Muscle of arm (tissue), 12 donors: Measurements from ENCODE around the gene RPH3AL. TPM values are rescaled to one million over a fixed set of nuclear protein-coding genes. Genes with fewer than 3 reads are reported as not detected.

Source experiments
- DNase-seq: peaks from one replicate; pipeline ENCODE4 v3.0.0-alpha.2; 2013
- polyA plus RNA-seq, 12 donors: library from polyadenylated mRNA; unstranded; fragments of 120-200 nt; gene quantifications; one replicate each; pipeline ENCODE4 v1.2.1, GENCODE V29; 2013; ENCODE audit not compliant: insufficient read length in 12 of 12

RPH3AL gene
- polyA plus RNA-seq, 12 donors, result 2.5 to 16.6 (median 4.4) TPM; not detected in 1

GRCh38 chr17:301681-302299, 50.8 kb downstream of the RPH3AL start:
- DNase-seq, result peak; percentile 52

DNA sequence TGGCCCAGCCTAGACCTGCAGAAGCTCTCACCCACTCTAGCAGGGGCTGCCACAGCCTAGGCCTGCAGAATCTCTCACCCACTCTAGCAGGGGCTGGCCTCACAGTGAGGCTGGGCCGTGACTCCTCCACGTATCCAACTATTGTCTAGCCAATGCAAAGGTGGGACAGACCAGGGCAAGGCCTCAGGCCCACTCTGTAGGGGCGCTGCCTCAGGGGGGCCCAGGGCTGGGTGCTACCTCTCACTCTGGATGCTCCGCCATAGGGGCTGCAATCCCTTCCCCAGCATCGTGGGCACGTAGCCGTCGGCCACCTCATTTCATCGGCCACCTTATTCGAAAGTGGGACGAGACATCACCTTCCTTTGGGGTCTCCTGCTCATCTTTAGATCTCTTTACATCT, 51.7 kb downstream of the RPH3AL start:
- DNase-seq, result no peak

GRCh38 chr17:299546-299945, 53.1 kb downstream of the RPH3AL start:
- no peak for DNase-seq

DNA sequence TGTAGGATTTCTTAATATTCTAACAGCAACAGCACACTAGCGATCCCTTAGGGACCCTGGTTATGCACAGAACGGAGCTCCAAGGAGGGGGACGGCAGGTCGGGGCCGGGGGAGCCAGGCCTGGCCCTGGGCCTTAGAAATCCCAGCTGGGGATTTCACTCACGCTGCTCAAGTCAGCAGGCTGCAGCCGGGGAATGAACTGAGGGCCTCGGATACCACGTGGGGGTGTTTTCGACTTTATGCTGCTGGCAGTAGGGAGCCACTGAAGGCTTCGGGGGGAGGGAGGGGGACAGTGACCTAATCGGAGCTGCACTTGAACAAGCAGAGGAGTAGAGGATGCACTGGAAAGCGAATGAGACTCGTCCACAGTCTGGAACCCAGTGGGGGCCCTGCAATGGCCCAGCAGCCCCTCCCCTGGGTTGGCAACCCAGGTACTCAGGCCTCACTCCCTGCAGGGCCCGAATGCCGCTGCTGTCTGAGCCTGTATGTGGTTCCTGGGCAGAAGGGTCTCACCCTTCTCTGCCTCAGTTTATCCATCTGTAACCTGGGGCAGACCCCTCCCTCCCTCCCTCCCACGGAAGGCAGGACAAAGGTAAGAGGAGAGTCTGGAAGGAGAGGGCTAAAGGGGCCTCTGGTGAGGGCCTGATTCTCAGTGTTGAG, 53.7 kb downstream of the RPH3AL start:
- peak; percentile 53 for DNase-seq

GRCh38 chr17:297758-298157, 54.8 kb downstream of the RPH3AL start:
- DNase-seq, result no peak

DNA sequence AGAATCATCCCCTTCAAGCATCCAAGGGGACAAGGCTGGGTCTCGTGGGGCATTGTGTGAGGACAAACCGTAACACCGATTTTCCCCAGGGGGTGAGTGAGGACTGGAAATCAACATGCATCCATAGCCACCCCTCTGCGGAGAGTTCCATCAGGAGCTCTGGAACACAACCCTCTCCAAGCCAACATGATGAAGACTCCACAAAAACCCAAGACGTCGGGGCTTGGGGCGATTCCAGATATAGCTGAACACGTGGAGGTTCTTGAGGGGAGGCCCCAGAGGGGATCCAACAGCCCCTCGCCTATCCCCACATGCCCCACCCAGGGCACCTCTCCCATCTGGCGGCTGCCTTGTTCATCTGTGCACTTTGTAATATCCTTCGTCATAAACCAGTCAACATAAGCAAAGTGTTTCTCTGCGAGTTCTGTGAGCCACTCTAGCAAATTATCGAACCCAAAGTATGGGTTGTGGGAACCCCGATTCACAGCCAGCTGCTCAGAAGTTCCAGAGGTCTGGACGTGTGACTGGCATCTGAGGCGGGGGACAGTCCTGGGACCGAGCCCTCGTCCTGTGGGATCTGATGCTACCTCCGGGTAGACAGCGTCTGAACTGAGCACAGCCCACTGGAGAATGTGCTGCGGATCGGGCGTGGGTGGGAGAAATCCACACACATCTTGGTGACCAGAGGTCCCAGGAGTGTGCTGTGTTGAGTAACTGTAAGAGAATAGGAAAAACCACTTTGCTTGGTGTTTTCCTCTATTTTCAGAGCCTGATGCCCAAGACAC, 55.5 kb downstream of the RPH3AL start:
- DNase-seq, result no peak

- DNase-seq, result peak; percentile 26
Measured at GRCh38 chr17:296379-296778, 56.2 kb downstream of the RPH3AL start.

GRCh38 chr17:292531-293382, 59.9 kb downstream of the RPH3AL start:
- DNase-seq, result no peak

GRCh38 chr17:292016-292415, 60.6 kb downstream of the RPH3AL start:
- no peak for DNase-seq

GRCh38 chr17:291587-291986, 61.0 kb downstream of the RPH3AL start:
- no peak for DNase-seq

GRCh38 chr17:290626-291025, 62.0 kb downstream of the RPH3AL start:
- DNase-seq, result no peak

GRCh38 chr17:290121-290521, 62.5 kb downstream of the RPH3AL start:
- no peak for DNase-seq

DNA sequence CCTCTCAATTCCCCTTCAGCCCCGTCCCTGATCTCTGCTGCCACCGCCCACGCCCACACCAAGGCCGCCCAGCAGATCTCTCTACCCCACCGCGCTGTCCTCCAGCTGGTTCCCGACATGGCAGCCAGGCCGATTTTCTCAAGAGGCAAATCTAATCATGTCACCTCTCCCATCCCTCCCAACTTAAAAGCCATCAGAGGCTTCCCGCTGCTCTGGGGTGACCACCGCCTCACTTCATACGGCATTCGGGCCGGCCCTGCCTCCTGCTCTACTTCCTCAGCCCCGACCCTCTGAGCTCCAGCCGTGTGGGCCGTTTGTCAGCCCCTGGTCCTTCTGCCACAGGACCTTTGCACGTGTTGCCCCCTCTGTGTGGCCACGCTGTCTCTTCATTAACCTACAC, 63.2 kb downstream of the RPH3AL start:
- DNase-seq, result no peak

DNA sequence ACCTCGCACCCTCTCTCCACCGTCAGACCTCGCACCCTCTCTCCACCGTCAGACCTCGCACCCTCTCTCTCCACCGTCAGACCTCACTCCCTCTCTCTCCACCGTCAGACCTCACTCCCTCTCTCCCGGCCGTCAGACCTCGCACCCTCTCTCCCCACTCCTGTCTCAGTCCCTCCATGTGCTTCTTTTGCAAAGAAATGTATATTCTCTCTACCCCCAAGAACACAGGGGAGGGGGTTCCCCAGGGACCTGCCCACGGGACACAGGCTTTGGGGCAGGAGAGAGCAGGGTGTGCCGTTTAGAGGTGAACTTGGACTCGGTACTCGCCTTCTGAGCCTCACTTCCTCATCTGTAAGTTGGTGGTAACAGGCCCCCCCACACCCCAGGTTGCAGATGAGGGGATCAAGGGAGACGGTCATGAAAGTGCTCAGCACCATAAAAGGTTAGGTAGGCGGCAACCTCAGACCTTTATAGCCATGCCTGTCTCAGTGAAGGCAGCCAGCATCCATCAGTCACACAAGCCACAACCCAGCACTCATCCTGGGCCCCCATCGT, 63.7 kb downstream of the RPH3AL start:
- no peak for DNase-seq

DNA sequence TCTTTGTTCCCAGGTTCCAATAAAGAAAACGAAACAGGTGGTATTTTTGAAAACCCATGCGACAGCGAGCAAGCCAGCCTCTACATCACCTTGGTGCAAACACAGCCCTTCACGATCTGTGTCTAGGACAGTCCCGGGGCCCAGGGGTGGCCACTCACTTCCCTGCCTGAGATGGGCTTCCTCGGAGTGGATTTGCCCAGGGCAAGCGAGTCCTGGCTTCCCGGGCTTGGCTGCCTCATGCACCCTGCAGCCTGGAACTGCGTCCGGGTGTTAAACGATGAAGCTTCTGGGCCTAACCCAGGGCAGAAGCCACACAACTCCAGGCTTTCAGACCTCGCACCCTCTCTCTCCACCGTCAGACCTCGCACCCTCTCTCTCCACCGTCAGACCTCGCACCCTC, 66.0 kb downstream of the RPH3AL start:
- DNase-seq, result no peak

GRCh38 chr17:285751-286422, 66.7 kb downstream of the RPH3AL start:
- no peak for DNase-seq

DNA sequence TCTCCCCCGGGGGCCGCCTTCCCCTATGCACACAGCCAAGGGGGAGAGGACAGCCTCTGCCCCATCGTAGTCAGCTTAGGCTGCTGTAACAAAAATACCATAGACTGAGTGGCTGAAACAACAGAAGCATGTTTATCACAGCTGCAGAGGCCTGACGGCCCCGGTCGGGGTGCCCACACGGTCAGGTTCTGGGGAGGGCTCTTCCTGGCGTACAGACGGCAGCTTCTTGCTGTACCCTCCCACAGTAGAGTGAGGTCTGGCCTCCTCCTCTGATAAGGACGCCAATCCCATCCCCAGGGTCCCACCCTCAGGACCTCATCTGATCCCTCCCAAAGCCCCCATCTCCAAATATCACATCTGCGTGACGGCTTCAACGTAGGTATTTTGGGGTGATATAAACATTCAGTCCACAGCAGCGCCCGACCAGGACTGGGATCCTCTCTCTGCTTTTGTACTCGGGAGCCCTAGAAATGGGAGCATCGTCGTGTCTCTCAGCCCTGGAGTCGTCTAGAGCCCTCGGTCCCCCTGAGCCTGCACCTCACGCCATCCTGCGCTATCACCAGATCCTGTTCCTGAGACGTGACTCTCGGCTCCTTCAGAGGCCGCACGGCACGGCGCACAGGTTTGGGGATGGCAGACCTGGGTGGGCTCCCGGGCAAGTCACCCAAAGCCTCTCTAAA, 67.8 kb downstream of the RPH3AL start:
- DNase-seq, result no peak

DNA sequence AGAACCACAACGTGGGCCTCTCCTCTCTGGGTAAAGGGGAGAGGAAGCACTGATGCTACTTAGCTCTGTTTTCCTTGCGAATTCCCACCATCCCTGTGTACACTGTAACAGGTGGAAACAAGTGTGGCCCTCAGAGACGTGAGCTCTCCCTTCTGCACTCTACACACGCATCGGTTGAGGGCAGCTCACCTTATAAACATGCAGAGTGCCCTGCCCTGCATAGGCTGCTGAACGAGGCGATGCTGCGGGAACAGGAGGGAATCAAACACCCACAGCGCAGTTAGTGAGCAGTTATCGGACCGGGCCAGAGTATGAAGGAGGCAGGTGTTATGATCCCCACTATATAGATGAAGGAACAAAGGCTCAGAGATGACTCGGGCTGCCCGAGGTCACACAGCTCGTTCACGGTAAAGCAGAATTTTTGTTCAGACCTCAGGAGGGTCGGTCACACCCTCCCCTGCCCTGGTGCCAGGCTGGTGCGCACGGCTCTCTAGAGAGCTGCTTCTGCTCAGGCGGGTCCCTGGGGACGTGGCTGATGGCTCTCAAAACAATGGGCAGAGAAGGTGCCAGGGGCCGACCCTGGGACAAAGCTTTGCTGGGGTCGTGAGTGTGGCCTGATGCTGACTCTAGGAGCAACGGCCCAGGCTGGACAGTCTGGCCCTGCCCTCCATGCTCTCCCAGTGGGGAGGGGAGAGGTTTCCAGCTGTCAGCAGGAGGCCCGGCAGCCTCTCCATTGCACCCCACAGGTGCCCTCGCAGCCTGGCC, 68.5 kb downstream of the RPH3AL start:
- DNase-seq, result no peak
